Stimulated activated CD4-positive, alpha-beta T cell treated with anti-CD3 and anti-CD28 coated beads, Interleukin-4, amount 100 ng/mL, for 1 hour (primary cell): ENCODE results near the gene PNPLA2.

ENCODE experiments used
- DNase-seq: peaks from one replicate; pipeline ENCODE4 v3.0.0-alpha.2; 2020

The PNPLA2 gene

GRCh38 chr11:799641-800316 is 18.9 kb upstream of the PNPLA2 start:
- DNase-seq = no peak

- DNase-seq = no peak
These were observed 18.2 kb upstream of the PNPLA2 start for GRCh38 chr11:800473-800872.

GRCh38 chr11:801097-801780 is 17.5 kb upstream of the PNPLA2 start:
- DNase-seq = no peak

GRCh38 chr11:802018-802617 is 16.6 kb upstream of the PNPLA2 start:
- DNase-seq = no peak

- DNase-seq = no peak
These were observed 15.8 kb upstream of the PNPLA2 start for GRCh38 chr11:802693-803466.

- no peak for DNase-seq
These were observed 15.3 kb upstream of the PNPLA2 start for GRCh38 chr11:803467-803742.

GRCh38 chr11:803770-804598 is 14.7 kb upstream of the PNPLA2 start:
- no peak for DNase-seq

- no peak for DNase-seq
These were observed 14.1 kb upstream of the PNPLA2 start for GRCh38 chr11:804599-804964.

GRCh38 chr11:808427-809286 is 10.1 kb upstream of the PNPLA2 start:
- DNase-seq = no peak

- DNase-seq = peak; percentile 98
These were observed 9.3 kb upstream of the PNPLA2 start, which contains the start of gene RPLP2 for GRCh38 chr11:809287-810039. TSS of gene RPLP2 (plus strand) at chr11:809967. CDS start at chr11:810235, 268 bp downstream.

GRCh38 chr11:810040-810567 is 8.6 kb upstream of the PNPLA2 start:
- no peak for DNase-seq

- no peak for DNase-seq
These were observed 7.1 kb upstream of the PNPLA2 start for GRCh38 chr11:811446-812245.

- DNase-seq = no peak
These were observed 6.3 kb upstream of the PNPLA2 start for GRCh38 chr11:812390-812789.

- no peak for DNase-seq
These were observed 5.7 kb upstream of the PNPLA2 start for GRCh38 chr11:813072-813455.

GRCh38 chr11:813456-814096 is 5.1 kb upstream of the PNPLA2 start:
- DNase-seq = no peak

GRCh38 chr11:815675-816432 is 2.9 kb upstream of the PNPLA2 start:
- no peak for DNase-seq

GRCh38 chr11:816433-816779 is 2.3 kb upstream of the PNPLA2 start:
- DNase-seq = no peak

- peak; percentile 94 for DNase-seq
These were observed 616 bp downstream of the PNPLA2 start for GRCh38 chr11:819129-819931.
